Panc1 (cell line): Measurements from ENCODE around the gene WSCD2. TPM values are rescaled to one million over a fixed set of nuclear protein-coding genes. Genes with fewer than 3 reads are reported as not detected.

Experiments used
- ATAC-seq: fragments of 200-7000 bp; cut with Tn5 transposase; 2 replicates; pipeline ENCODE4 v1.9.1; 2020; ENCODE audit warnings: mild to moderate bottlenecking, moderate library complexity
- BruUV-seq: library from RNA; stranded (reverse); fragments of 400-500 nt; replicated peaks from 2 replicates; lab custom pipeline; 2021; lab: Mats Ljungman, UMichigan
- CTCF ChIA-PET: fragments of 300-600 bp; sonication (Branson Sonifier 250); formaldehyde crosslinking; loops from one replicate; lab custom pipeline; 2022; ENCODE audit warnings: antibody characterized with exemption; lab: Charles Lee
- POLR2A ChIA-PET: fragments of 300-600 bp; sonication (Branson Sonifier 250); formaldehyde crosslinking; loops from one replicate; lab custom pipeline; 2022; ENCODE audit warnings: antibody characterized with exemption; lab: Charles Lee
- DNase-seq: peaks from one replicate; pipeline ENCODE4 v3.0.0-alpha.2; 2010; ENCODE audit warnings: low read depth, low spot score
- H3K27ac ChIP-seq: 2 replicates; pipeline ENCODE4 v1.5.1; 2011; ENCODE audit warnings: mild to moderate bottlenecking, low read length, inconsistent platforms
- H3K27me3 ChIP-seq: fragments of 200-500 bp; sonication (Bioruptor generic); 2 replicates; pipeline ENCODE4 v1.6.0; 2014; ENCODE audit warnings: low read length, inconsistent platforms; ENCODE audit not compliant: control insufficient read depth, insufficient read depth
- H3K36me3 ChIP-seq: fragments of 200-500 bp; sonication (Bioruptor generic); 2 replicates; pipeline ENCODE4 v1.5.1; 2014; ENCODE audit warnings: inconsistent platforms, mild to moderate bottlenecking, low read length, moderate library complexity; ENCODE audit not compliant: control insufficient read depth, insufficient read depth
- H3K4me1 ChIP-seq: 2 replicates; pipeline ENCODE4 v1.5.1; 2011; ENCODE audit warnings: inconsistent platforms, mild to moderate bottlenecking, low read length, moderate library complexity; ENCODE audit not compliant: control insufficient read depth, insufficient read depth
- H3K4me3 ChIP-seq, 2 experiments: 2 replicates each; pipeline ENCODE4 v1.5.1; 2011 to 2012; ENCODE audit warnings: low read depth in 2 of 2, low read length in 2 of 2, mild to moderate bottlenecking in 2 of 2, inconsistent platforms in 1 of 2, moderate library complexity in 1 of 2
- H3K9me3 ChIP-seq: fragments of 200-500 bp; sonication (Bioruptor generic); 2 replicates; pipeline ENCODE4 v1.5.1; 2014; ENCODE audit warnings: low read depth, mild to moderate bottlenecking, inconsistent platforms, low read length, moderate library complexity; ENCODE audit not compliant: control insufficient read depth, insufficient read depth
- CTCF ChIP-seq: fragments of 450-650 bp; IDR thresholded peaks from 2 replicates; pipeline ENCODE4 v1.5.1; 2017; ENCODE audit warnings: mild to moderate bottlenecking
- POLR2AphosphoS5 ChIP-seq: IDR thresholded peaks from 2 replicates; pipeline ENCODE4 v1.6.1; 2012; ENCODE audit warnings: mild to moderate bottlenecking, low read depth, low read length, moderate library complexity
- SIN3A ChIP-seq: IDR thresholded peaks from 2 replicates; pipeline ENCODE4 v1.6.1; 2012; ENCODE audit warnings: low read depth, mild to moderate bottlenecking, low read length, moderate library complexity, borderline replicate concordance; ENCODE audit not compliant: insufficient read depth
- TCF7L2 ChIP-seq: IDR thresholded peaks from 2 replicates; pipeline ENCODE4 v1.6.1; 2011; ENCODE audit warnings: mild to moderate bottlenecking, low read depth, low read length, inconsistent platforms
- in situ Hi-C: cut with HindIII; loops from 2 replicates; pipeline ENCODE4 v1.10.0; 2016; ENCODE audit warnings: low sequenced_read_pairs, low pct_unique_long_range_greater_than_20kb
- intact Hi-C: fragments of 100-400 bp; cut with micrococcal nuclease; formaldehyde crosslinking; loops from one replicate; pipeline ENCODE4 v1.10.0; 2022; ENCODE audit not compliant: unreplicated experiment
- total RNA-seq: library from RNA; stranded (reverse); gene quantifications from one replicate; pipeline ENCODE4 v1.2.1, GENCODE V29; 2021; ENCODE audit not compliant: unreplicated experiment
- TF ChIP-seq, protein P1 (sequence below), 2 experiments: IDR thresholded peaks; 2 replicates each; pipeline ENCODE4 v1.6.1; 2011 to 2012; ENCODE audit warnings: low read depth in 2 of 2, control low read depth in 1 of 2, low read length in 1 of 2, mild to moderate bottlenecking in 1 of 2, moderate library complexity in 1 of 2; ENCODE audit not compliant: insufficient read depth in 1 of 2

The WSCD2 gene
- total RNA-seq, 1 experiment from 2014 or later, result 0.64 TPM

GRCh38 chr12:108214486-108214885, 85.4 kb downstream of the WSCD2 start:
- in situ Hi-C loops, result no loop called here

DNA sequence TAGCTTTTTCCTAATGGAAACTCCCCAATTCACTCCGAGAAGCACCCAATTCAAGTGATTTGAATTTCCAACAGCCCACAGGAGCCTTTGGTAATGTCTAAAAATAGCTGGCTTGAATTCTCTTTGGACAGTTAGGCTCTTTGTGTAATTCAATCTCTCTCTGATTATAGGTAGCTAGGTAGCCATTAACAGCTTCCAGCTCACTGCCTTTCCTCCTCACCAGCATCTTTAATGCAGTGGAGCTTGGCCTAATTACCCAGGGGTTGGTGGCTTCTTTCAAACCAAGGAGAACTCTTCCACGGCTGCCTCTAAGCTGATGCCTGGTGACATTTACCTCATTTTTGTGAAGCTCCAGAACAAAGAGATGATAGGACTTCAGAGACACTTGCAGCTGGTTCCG, 86.4 kb downstream of the WSCD2 start:
- BruUV-seq, result no TSS peak
- no peak for TF ChIP-seq SIN3A
- no peak for TF ChIP-seq TCF7L2
- no peak for TF ChIP-seq POLR2AphosphoS5
- TF ChIP-seq, protein P1, sequence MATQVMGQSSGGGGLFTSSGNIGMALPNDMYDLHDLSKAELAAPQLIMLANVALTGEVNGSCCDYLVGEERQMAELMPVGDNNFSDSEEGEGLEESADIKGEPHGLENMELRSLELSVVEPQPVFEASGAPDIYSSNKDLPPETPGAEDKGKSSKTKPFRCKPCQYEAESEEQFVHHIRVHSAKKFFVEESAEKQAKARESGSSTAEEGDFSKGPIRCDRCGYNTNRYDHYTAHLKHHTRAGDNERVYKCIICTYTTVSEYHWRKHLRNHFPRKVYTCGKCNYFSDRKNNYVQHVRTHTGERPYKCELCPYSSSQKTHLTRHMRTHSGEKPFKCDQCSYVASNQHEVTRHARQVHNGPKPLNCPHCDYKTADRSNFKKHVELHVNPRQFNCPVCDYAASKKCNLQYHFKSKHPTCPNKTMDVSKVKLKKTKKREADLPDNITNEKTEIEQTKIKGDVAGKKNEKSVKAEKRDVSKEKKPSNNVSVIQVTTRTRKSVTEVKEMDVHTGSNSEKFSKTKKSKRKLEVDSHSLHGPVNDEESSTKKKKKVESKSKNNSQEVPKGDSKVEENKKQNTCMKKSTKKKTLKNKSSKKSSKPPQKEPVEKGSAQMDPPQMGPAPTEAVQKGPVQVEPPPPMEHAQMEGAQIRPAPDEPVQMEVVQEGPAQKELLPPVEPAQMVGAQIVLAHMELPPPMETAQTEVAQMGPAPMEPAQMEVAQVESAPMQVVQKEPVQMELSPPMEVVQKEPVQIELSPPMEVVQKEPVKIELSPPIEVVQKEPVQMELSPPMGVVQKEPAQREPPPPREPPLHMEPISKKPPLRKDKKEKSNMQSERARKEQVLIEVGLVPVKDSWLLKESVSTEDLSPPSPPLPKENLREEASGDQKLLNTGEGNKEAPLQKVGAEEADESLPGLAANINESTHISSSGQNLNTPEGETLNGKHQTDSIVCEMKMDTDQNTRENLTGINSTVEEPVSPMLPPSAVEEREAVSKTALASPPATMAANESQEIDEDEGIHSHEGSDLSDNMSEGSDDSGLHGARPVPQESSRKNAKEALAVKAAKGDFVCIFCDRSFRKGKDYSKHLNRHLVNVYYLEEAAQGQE (IDR thresholded peaks at IDR 0.05; ENCODE audit: insufficient read depth in 1 of 2, low read depth in 2 of 2, low read length in 1 of 2), result no peak
- no peak for TF ChIP-seq CTCF
- no peaks in the 10 kb centered on the region for H3K4me1 ChIP-seq
- no peaks in the 10 kb centered on the region for H3K36me3 ChIP-seq
- no peak overlapping the region for H3K27ac ChIP-seq
- ATAC-seq (no peak), DNase-seq (no peak)
- no peaks in the 10 kb centered on the region for H3K9me3 ChIP-seq
- intact Hi-C loops, result no loop called here
- ChIA-PET POLR2A (no interaction called here), CTCF (no interaction called here)
- in situ Hi-C loops, result no loop called here
- no peak overlapping the region for H3K4me3 ChIP-seq
- H3K27me3 ChIP-seq, result no peaks in the 10 kb centered on the region; the same call in 1 of the 2 replicates

More at GRCh38 chr12:108214486-108214885, 85.4 kb downstream of the WSCD2 start:
- BruUV-seq, result no TSS peak
- ChIA-PET CTCF (no interaction called here), POLR2A (no interaction called here)
- TF ChIP-seq TCF7L2, result no peak
- TF ChIP-seq POLR2AphosphoS5, result no peak
- TF ChIP-seq SIN3A, result no peak
- TF ChIP-seq, protein P1 (IDR thresholded peaks at IDR 0.05; ENCODE audit: insufficient read depth in 1 of 2, low read depth in 2 of 2, low read length in 1 of 2), result peak; percentile 93 to 94
- no peak for TF ChIP-seq CTCF
- no peaks in the 10 kb centered on the region for H3K4me1 ChIP-seq
- H3K27me3 ChIP-seq, result no peaks in the 10 kb centered on the region; the same call in 1 of the 2 replicates
- DNase-seq, result no peak
- H3K36me3 ChIP-seq, result no peaks in the 10 kb centered on the region
- H3K4me3 ChIP-seq, result no peak overlapping the region
- no peaks in the 10 kb centered on the region for H3K9me3 ChIP-seq
- intact Hi-C loops, result no loop called here
- H3K27ac ChIP-seq, result no peak overlapping the region
- ATAC-seq, result no peak
